Measurements from ENCODE around the gene PARP14.
"Not testable (repeated sequence)": the region's sequence is repeated elsewhere in the genome, so short reads cannot be mapped to it uniquely, and the experiment has no call there.

Gene PARP14

GRCh38 chr3:122727294-122727693, 46.7 kb downstream of the PARP14 start:
- no peak for DNase-seq

DNA sequence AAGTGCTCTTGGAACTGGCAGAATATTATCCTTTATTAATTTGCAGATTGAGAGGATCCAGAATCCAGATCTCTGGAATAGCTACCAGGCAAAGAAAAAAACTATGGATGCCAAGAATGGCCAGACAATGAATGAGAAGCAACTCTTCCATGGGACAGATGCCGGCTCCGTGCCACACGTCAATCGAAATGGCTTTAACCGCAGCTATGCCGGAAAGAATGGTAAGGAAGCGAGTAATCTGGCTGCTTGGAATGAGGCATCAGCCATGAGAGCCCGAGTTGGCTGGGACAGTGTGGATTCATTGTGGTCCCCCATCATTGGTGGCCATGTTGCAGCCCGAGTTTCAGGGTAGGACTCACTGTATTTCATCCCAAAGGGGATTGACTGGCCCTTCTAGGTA, 47.1 kb downstream of the PARP14 start:
- DNase-seq, result no peak

DNA sequence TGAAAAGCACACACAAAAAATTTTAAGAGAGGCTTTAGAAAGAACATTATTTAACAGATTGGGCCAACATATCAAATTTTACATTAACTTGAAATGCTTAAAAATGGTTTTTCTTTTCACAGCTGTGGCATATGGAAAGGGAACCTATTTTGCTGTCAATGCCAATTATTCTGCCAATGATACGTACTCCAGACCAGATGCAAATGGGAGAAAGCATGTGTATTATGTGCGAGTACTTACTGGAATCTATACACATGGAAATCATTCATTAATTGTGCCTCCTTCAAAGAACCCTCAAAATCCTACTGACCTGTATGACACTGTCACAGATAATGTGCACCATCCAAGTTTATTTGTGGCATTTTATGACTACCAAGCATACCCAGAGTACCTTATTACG, 47.5 kb downstream of the PARP14 start:
- DNase-seq, result no peak

GRCh38 chr3:122728756-122729514, 48.3 kb downstream of the PARP14 start:
- no peak for DNase-seq

- no peak for DNase-seq
Observed at GRCh38 chr3:122730240-122730639, 49.6 kb downstream of the PARP14 start.

DNA sequence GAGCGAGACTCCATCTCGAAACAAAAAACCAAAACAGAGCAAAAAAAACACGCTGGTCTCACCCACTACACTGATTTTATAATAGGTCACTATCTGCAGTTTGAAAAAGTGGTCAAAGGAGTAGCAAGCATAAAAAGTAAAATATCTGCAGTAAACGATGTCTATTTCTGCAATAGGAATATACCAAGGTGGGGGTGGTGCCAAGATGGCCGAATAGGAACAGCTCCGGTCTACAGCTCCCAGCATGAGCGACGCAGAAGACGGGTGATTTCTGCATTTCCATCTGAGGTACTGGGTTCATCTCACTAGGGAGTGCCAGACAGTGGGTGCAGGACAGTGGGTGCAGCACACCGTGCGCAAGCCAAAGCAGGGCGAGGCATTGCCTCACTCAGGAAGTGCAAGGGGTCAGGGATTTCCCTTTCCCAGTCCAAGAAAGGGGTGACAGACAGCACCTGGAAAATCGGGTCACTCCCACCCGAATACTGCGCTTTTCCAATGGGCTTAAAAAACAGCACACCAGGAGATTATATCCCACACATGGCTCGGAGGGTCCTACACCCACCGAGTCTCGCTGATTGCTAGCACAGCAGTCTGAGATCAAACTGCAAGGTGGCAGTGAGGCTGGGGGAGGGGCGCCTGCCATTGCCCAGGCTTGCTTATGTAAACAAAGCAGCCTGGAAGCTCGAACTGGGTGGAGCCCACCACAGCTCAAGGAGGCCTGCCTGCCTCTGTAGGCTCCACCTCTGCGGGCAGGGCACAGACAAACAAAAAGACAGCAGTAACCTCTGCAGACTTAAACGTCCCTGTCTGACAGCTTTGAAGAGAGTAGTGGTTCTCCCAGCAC, 52.3 kb downstream of the PARP14 start:
- DNase-seq, result not testable (repeated sequence)

DNA sequence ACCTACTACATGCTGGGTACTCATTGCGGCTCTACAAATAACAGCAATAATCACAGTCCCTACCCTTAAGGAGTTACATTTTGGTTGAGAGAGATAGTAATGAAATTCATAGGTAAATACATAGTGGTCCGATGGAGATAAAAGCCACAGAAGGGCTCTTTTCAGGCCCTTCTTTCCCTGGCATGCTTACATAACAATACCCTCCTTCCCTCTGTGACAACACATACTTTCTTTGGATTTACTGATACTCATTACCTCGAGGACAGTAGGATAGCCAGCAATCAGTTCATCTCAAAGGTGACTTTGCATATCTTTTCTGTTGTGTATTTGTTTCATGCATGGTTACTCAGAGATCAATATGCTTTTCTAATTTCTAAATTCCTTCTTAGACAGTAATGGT, 58.5 kb downstream of the PARP14 start:
- DNase-seq, result no peak

- no peak for DNase-seq
Observed at GRCh38 chr3:122742234-122742633, 61.6 kb downstream of the PARP14 start.

- DNase-seq, result no peak
Observed at GRCh38 chr3:122743581-122744120, 63.0 kb downstream of the PARP14 start.

- no peak for DNase-seq
Observed at GRCh38 chr3:122745369-122746021, 64.9 kb downstream of the PARP14 start.

DNA sequence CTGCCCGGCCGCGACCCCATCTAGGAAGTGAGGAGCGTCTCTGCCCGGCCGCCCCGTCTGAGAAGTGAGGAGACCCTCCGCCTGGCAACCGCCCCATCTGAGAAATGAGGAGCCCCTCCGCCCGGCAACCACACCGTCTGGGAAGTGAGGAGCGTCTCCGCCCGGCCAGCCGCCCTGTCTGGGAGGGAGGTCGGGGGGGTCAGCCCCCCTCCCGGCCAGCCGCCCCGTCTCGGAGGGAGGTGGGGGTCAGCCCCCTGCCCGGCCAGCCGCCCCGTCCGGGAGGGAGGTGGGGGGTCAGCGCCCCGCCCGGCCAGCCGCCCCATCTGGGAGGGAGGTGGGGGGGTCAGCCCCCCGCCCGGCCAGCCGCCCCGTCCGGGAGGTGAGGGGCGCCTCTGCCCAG, 66.7 kb downstream of the PARP14 start:
- DNase-seq, result not testable (repeated sequence)

- DNase-seq, result no peak
Observed at GRCh38 chr3:122748347-122748746, 67.7 kb downstream of the PARP14 start.

GRCh38 chr3:122754929-122755328, 74.3 kb downstream of the PARP14 start:
- no peak for DNase-seq

DNA sequence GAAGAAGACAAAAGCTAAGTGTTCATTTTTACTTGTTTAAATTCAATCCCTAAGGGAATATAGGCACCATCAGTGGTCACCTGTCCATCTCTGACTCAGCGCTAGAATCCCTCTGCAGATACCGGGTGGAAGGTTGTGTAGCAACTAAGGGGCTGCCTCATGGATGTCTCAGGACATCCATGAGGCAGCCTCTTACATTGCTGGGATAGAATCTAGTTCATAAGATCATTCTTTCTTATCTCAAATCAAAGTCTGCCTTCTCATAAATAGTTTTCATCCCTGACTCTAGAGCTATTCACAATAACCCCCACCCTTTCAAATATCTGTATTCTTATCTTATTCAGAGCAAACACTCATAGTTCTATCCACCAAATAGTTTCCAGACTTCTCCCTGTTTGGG, 74.9 kb downstream of the PARP14 start:
- DNase-seq, result no peak

DNA sequence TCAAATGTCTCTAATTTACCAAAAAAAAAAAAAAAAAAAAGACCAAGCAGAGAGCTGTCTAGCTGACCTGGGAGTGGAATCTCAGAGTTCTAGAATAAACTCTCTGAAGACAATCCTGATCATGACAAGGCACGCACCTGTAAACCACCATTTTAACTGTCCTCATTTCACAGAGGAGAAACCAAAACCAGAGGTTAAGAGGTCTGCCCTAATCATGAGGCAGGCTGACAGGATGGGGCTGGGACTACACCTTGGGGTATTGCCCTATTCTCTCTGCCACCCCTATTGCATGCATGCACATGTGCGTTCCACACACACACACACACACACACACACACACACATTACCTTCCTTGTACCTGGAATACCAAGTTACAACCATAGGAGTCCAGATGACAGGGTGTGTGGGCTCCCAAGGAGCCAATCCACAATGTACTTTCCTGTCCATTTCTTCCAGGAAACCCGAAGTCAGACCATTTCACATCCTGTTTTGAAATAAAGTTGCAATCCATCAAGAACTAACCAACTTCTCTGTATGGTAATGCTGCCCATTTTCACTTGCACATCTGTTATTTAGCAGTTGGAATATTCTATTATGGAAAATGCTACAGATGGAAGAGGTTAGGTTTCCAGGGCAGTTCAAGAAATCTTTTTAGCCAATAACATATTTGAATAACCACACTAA, 78.4 kb downstream of the PARP14 start:
- DNase-seq, result no peak

DNA sequence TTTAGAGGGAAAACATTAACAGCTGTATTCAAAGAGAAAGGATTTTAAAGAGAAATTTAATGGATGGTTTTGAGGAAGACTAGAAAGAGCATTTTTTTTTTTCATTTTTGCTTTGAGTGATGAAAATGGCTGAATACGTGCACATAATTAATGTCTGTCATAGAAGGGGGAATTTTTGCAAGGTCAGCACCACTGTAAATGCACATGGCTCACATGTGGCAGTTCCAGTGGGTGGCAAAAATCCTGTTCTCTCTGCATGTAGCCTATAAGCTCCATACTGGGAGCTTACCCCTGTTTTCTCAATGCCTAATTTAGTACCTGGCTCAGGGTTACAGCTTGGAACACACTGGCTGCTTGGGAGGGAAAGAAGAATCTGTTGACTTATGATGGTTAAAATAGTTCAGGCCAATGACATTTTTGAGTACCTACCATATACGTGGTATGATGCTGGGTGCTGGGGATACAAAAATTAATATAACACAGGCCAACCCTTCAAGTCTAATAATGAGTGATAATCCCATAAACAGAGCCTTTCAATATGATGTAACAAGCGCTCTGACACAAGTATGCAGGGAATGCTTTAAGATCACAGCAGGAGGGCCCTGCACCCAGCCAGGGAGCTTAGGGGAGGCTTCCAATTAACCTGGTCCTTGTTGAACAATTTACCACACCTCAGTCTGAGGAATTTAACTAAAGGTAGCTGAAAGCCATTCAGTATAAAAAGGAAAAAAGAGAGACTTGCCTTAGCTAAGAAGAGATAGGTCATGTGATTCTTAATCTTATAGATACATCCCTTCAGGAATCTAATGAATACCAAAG, 80.0 kb downstream of the PARP14 start:
- no peak for DNase-seq

- DNase-seq, result no peak
Observed at GRCh38 chr3:122766430-122766829, 85.8 kb downstream of the PARP14 start.

GRCh38 chr3:122767540-122768372, 87.1 kb downstream of the PARP14 start:
- no peak for DNase-seq

DNA sequence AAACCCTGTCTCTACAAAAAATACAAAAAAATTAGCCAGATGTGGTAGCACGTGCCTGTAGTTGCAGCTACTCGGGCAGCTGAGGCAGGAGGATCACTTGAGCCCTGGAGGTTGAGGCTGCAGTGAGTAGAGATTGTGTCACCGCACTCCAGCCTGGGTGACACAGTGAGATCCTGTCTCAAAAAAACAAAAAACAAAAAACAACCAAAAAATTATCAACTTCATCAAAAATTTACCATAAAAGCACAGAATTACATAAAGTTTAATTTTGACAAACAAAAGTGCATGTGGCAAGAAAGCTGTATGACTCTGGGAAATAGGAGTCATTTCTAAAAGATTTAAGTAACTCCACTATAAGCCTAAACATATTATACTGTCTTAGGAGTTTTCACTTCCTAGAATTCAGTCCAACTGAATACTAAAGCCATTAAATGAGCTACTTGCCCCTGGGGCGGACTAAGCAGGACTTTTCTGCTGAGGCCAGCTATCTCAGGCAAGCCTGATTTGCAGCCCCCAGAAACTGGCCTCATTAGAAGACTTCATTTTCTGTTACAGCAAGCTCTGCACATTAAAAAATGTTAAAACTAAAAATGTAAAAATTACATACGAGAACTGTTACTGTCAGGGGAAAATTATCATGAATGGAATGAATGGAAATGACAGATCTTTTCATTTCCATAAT, 90.0 kb downstream of the PARP14 start:
- no peak for DNase-seq

DNA sequence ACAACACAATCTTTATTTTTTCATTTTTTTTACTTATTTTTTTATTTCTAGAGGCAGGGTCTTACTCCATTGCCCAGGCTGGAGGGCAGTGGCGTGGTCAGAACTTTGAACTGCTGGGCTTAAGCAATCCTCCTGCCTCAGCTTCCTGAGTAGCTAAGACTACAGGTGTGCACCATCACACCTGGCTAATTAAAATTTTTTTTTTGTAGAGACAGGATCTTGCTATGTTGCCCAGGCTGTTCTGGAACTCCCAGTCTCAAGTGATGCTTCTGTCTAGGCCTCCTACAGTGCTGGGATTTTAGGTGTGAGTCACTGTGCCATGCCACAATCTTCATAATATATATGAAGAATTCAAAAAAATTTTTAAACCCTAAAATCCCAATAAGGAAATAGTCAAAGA, 92.2 kb downstream of the PARP14 start:
- DNase-seq, result no peak
